ENCODE results near the gene FAM111A. TPM values are rescaled to one million over a fixed set of nuclear protein-coding genes. Genes with fewer than 3 reads are reported as not detected.

The FAM111A gene
- total and polyA plus RNA-seq, 9 of the 15 experiments (the other 6 are each of a cell fraction or from before 2014, with no cell fraction given): 14.8 to 30.6 (median 20.1) TPM

DNA sequence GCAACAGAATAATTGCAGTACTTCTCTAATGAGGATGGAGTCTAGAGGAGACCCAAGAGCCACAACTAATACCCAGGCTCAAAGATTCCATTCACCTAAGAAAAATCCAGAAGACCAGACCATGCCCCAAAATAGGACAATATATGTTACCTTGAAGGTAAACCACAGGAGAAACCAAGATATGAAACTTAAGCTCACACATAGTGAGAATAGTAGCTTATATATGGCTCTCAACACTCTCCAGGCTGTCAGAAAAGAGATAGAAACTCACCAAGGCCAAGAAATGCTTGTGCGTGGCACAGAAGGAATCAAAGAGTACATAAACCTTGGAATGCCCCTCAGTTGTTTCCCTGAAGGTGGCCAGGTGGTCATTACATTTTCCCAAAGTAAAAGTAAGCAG lies 9.1 kb downstream of the FAM111A start:
- ATAC-seq (no peak), FAIRE-seq (no peak), DNase-seq (ENCODE audit: extremely low read depth in 1 of 4, low spot score in 3 of 4) (no peak)
- Histone ChIP-seq H3K27me3 (ENCODE audit: control insufficient read depth in 2 of 2, insufficient read depth in 2 of 2, low read length in 2 of 2) (no peaks in the 10 kb centered on the region), H3K9me3 (replicated peaks; ENCODE audit: control insufficient read depth, insufficient read depth, low read depth, low read length) (no peaks in the 10 kb centered on the region), H4K20me1 (replicated peaks; ENCODE audit: control insufficient read depth, insufficient read depth, low read length) (no peaks in the 10 kb centered on the region), H3K27ac (ENCODE audit: extremely low read depth, low read depth, low read length) (no peak overlapping the region), H3K36me3 (ENCODE audit: control insufficient read depth, insufficient read depth, low read length) (peaks cover 24% of the 10 kb centered on the region; the same call in 1 of the 3 replicates), H3K9ac (ENCODE audit: insufficient read depth in 1 of 2, low read depth in 2 of 2, low read length in 2 of 2) (no peak overlapping the region), H3K79me2 (ENCODE audit: control insufficient read depth, insufficient read depth, low read length) (no peaks in the 10 kb centered on the region), H2AFZ (ENCODE audit: low read depth, low read length) (no peak overlapping the region), H3K4me2 (ENCODE audit: insufficient read depth, low read length) (no peak overlapping the region), H3K4me3 (no peak overlapping the region), H3K4me1 (replicated peaks in 1 of 2; ENCODE audit: control insufficient read depth in 2 of 2, insufficient read depth in 2 of 2, low read length in 2 of 2) (no peaks in the 10 kb centered on the region), H3K9me1 (ENCODE audit: control insufficient read depth, insufficient read depth, low read length) (no peaks in the 10 kb centered on the region)
- in situ Hi-C loops (cut with MboI): no loop called here
- WGBS (ENCODE audit: insufficient coverage, low coverage, missing lambda C conversion rate): 59% methylated on average over 1 of the region's 1 CpG
- CTCF ChIA-PET (ENCODE audit: low intra/inter-chr PET ratio): no interaction called here
- no TSS peak for BruUV-seq (replicated peaks)
- POLR2A ChIA-PET: no interaction called here
- intact Hi-C loops (cut with micrococcal nuclease): no loop called here
- no peak for TF ChIP-seq KDM4B (IDR thresholded peaks at IDR 0.05; ENCODE audit: borderline replicate concordance in 2 of 2, low read depth in 1 of 2)
- TF ChIP-seq HSF4 (CRISPR knock-in tag; IDR thresholded peaks at IDR 0.05; ENCODE audit: borderline replicate concordance): no peak
- TF ChIP-seq GABPB2 (CRISPR knock-in tag; conservative IDR thresholded peaks at IDR 0.05): no peak
- TF ChIP-seq E2F6 (IDR thresholded peaks at IDR 0.05; ENCODE audit: borderline replicate concordance in 1 of 2, extremely low read depth in 1 of 2, insufficient read depth in 1 of 2, insufficient read length in 1 of 2, low read depth in 1 of 2, low read length in 1 of 2, poor library complexity in 1 of 2, severe bottlenecking in 1 of 2): no peak
- no peak for TF ChIP-seq NFATC3 (IDR thresholded peaks at IDR 0.05)
- no peak for TF ChIP-seq EP400 (IDR thresholded peaks at IDR 0.05)
- no peak for TF ChIP-seq ZBTB17 (CRISPR knock-in tag; IDR thresholded peaks at IDR 0.05)
- TF ChIP-seq ZFPM2 (CRISPR knock-in tag; IDR thresholded peaks at IDR 0.05): no peak
- no peak for TF ChIP-seq REST (IDR thresholded peaks at IDR 0.05; ENCODE audit: borderline replicate concordance)
- no peak for TF ChIP-seq REST (CRISPR knock-in tag; IDR thresholded peaks at IDR 0.05; ENCODE audit: low read depth)
- TF ChIP-seq JUNB (CRISPR knock-in tag; conservative IDR thresholded peaks at IDR 0.05): no peak
